IMR-90 (cell line): Measurements from ENCODE around the gene DOCK7. TPM values are rescaled to one million over a fixed set of nuclear protein-coding genes. Genes with fewer than 3 reads are reported as not detected.

ENCODE experiments used
- ATAC-seq: fragments of 200-7000 bp; cut with Tn5 transposase; 2 replicates; pipeline ENCODE4 v1.9.1; 2020; ENCODE audit warnings: low read depth, mild to moderate bottlenecking, moderate library complexity
- BruUV-seq: library from RNA; stranded (reverse); fragments of 400-500 nt; replicated peaks from 2 replicates; lab custom pipeline; 2021; lab: Mats Ljungman, UMichigan
- CTCF ChIA-PET: fragments of 300-600 bp; formaldehyde crosslinking; extraction: SDS; loops from one replicate; lab custom pipeline; 2021; ENCODE audit warnings: antibody characterized with exemption; lab: Yijun Ruan, JAX
- POLR2A ChIA-PET: fragments of 300-600 bp; sonication (Branson Sonifier 250); formaldehyde crosslinking; loops from one replicate; lab custom pipeline; 2022; ENCODE audit warnings: antibody characterized with exemption; ENCODE audit not compliant: unreplicated experiment; lab: Charles Lee
- DNase-seq: peaks from one replicate; pipeline ENCODE4 v3.0.0; 2013
- H2AFZ ChIP-seq: replicated peaks from 2 replicates; pipeline ENCODE3; 2013; ENCODE audit warnings: low read length, mild to moderate bottlenecking; ENCODE audit not compliant: poor library complexity
- H2AK5ac ChIP-seq: 2 replicates; pipeline ENCODE4 v1.6.1; 2013; ENCODE audit warnings: low read depth, low read length, inconsistent platforms
- H2AK9ac ChIP-seq: replicated peaks from 2 replicates; pipeline ENCODE3; 2013; ENCODE audit warnings: mild to moderate bottlenecking, low read depth, low read length, moderate library complexity; ENCODE audit not compliant: poor library complexity
- H2BK120ac ChIP-seq: 2 replicates; pipeline ENCODE4 v1.6.1; 2013; ENCODE audit warnings: low read depth, low read length, inconsistent platforms
- H2BK15ac ChIP-seq: 3 replicates; pipeline ENCODE4 v1.6.1; 2013; ENCODE audit warnings: low read depth, low read length, inconsistent platforms
- H2BK20ac ChIP-seq: 2 replicates; pipeline ENCODE4 v1.6.1; 2013; ENCODE audit warnings: low read depth, mild to moderate bottlenecking, inconsistent platforms, low read length, moderate library complexity
- H2BK5ac ChIP-seq: 2 replicates; pipeline ENCODE4 v1.6.1; 2013; ENCODE audit warnings: mild to moderate bottlenecking, low read depth, low read length, inconsistent platforms; ENCODE audit not compliant: poor library complexity, severe bottlenecking
- H3K14ac ChIP-seq: replicated peaks from 2 replicates; pipeline ENCODE4 v1.6.1; 2013; ENCODE audit warnings: low read depth, low read length, inconsistent platforms
- H3K18ac ChIP-seq: 2 replicates; pipeline ENCODE4 v1.6.1; 2013; ENCODE audit warnings: low read depth, low read length, control low read depth
- H3K23ac ChIP-seq: 2 replicates; pipeline ENCODE4 v1.6.1; 2013; ENCODE audit warnings: low read depth, low read length, inconsistent platforms
- H3K27ac ChIP-seq: 2 replicates; pipeline ENCODE4 v1.5.1; 2013; ENCODE audit warnings: mild to moderate bottlenecking, control low read depth, low read length; ENCODE audit not compliant: insufficient read depth
- H3K27me3 ChIP-seq: 2 replicates; pipeline ENCODE4 v1.6.1; 2013; ENCODE audit warnings: low read length; ENCODE audit not compliant: control insufficient read depth, insufficient read depth
- H3K36me3 ChIP-seq: 2 replicates; pipeline ENCODE4 v1.6.1; 2013; ENCODE audit warnings: low read length, mixed read lengths; ENCODE audit not compliant: control insufficient read depth, insufficient read depth
- H3K4ac ChIP-seq: 2 replicates; pipeline ENCODE4 v1.6.1; 2013; ENCODE audit warnings: low read depth, low read length, inconsistent platforms
- H3K4me1 ChIP-seq: 2 replicates; pipeline ENCODE4 v1.6.1; 2013; ENCODE audit warnings: low read length, mixed read lengths; ENCODE audit not compliant: control insufficient read depth, insufficient read depth
- H3K4me2 ChIP-seq: 2 replicates; pipeline ENCODE4 v1.6.1; 2013; ENCODE audit warnings: low read depth, mild to moderate bottlenecking, control low read depth, low read length, moderate library complexity
- H3K4me3 ChIP-seq: 2 replicates; pipeline ENCODE4 v1.5.1; 2013; ENCODE audit warnings: low read depth, mild to moderate bottlenecking, control low read depth, low read length, moderate library complexity; ENCODE audit not compliant: insufficient read depth
- H3K56ac ChIP-seq: 2 replicates; pipeline ENCODE4 v1.6.1; 2013; ENCODE audit warnings: low read length, inconsistent platforms; ENCODE audit not compliant: insufficient read depth; ENCODE audit errors: extremely low read depth
- H3K79me1 ChIP-seq, 2 experiments: 2 replicates each; pipeline ENCODE4 v1.6.1; 2013; ENCODE audit warnings: low read length in 2 of 2, inconsistent platforms in 1 of 2, low read depth in 1 of 2
- H3K9ac ChIP-seq: 2 replicates; pipeline ENCODE4 v1.6.1; 2013; ENCODE audit warnings: low read depth, low read length, control low read depth
- H3K9me1 ChIP-seq: 2 replicates; pipeline ENCODE4 v1.6.1; 2013; ENCODE audit warnings: low read length, inconsistent platforms; ENCODE audit not compliant: insufficient read depth
- H3K9me3 ChIP-seq: 2 replicates; pipeline ENCODE4 v1.6.1; 2013; ENCODE audit warnings: low read length; ENCODE audit not compliant: control insufficient read depth, insufficient read depth
- H4K20me1 ChIP-seq: 2 replicates; pipeline ENCODE4 v1.6.1; 2013; ENCODE audit warnings: low read length, inconsistent platforms; ENCODE audit not compliant: insufficient read depth
- H4K5ac ChIP-seq: 2 replicates; pipeline ENCODE4 v1.6.1; 2013; ENCODE audit warnings: mild to moderate bottlenecking, low read depth, low read length, control low read depth
- H4K8ac ChIP-seq, 2 experiments: 2 replicates each; pipeline ENCODE4 v1.6.1; 2013; ENCODE audit warnings: low read depth in 2 of 2, low read length in 2 of 2, control low read depth in 1 of 2, inconsistent platforms in 1 of 2
- H4K91ac ChIP-seq: 2 replicates; pipeline ENCODE4 v1.6.1; 2013; ENCODE audit warnings: low read depth, low read length, inconsistent platforms; ENCODE audit not compliant: insufficient read depth
- BHLHE40 ChIP-seq: fragments of 150-350 bp; IDR thresholded peaks from 2 replicates; pipeline ENCODE4 v1.6.1; 2016; ENCODE audit warnings: mild to moderate bottlenecking, low read depth, low read length
- CEBPB ChIP-seq: IDR thresholded peaks from 2 replicates; pipeline ENCODE4 v1.6.1; 2012; ENCODE audit warnings: low read depth, low read length, improper control_type of control experiment
- MAFK ChIP-seq: IDR thresholded peaks from 2 replicates; pipeline ENCODE4 v1.6.1; 2012; ENCODE audit warnings: low read depth, low read length, improper control_type of control experiment
- MAZ ChIP-seq: IDR thresholded peaks from 2 replicates; pipeline ENCODE4 v1.6.1; 2012; ENCODE audit warnings: low read depth, mild to moderate bottlenecking, low read length, improper control_type of control experiment, moderate library complexity, borderline replicate concordance
- MXI1 ChIP-seq: IDR thresholded peaks from 2 replicates; pipeline ENCODE4 v1.6.1; 2012; ENCODE audit warnings: low read depth, mild to moderate bottlenecking, low read length, moderate library complexity, borderline replicate concordance
- NFE2L2 ChIP-seq: fragments of 150-350 bp; IDR thresholded peaks from 2 replicates; pipeline ENCODE4 v1.6.1; 2016; ENCODE audit warnings: low read depth, mild to moderate bottlenecking, low read length
- POLR2A ChIP-seq: IDR thresholded peaks from 2 replicates; pipeline ENCODE4 v1.6.1; 2012; ENCODE audit warnings: mild to moderate bottlenecking, low read depth, low read length
- RAD21 ChIP-seq: IDR thresholded peaks from 2 replicates; pipeline ENCODE4 v1.6.1; 2012; ENCODE audit warnings: low read length, improper control_type of control experiment
- RCOR1 ChIP-seq: IDR thresholded peaks from 2 replicates; pipeline ENCODE4 v1.6.1; 2012; ENCODE audit warnings: mild to moderate bottlenecking, low read length, improper control_type of control experiment; ENCODE audit not compliant: insufficient replicate concordance
- SMC3 ChIP-seq: fragments of 150-350 bp; IDR thresholded peaks from 2 replicates; pipeline ENCODE4 v1.6.1; 2016; ENCODE audit warnings: low read depth, mild to moderate bottlenecking, antibody characterized with exemption, low read length, moderate library complexity
- WGBS, 2 experiments: methylation state at CpG; one replicate each; pipeline versions ENCODE4 v1.1.5 to v1.1.7; 2013; ENCODE audit warnings: missing lambda C conversion rate in 2 of 2; ENCODE audit not compliant: insufficient read length in 1 of 2; ENCODE audit errors: extremely low coverage in 2 of 2; 5-methylcytosine and 5-hydroxymethylcytosine counted together
- dilution Hi-C: fragments of 300-500 bp; cut with HindIII; formaldehyde crosslinking; loops from one replicate; pipeline ENCODE4 v1.14.3; 2018; ENCODE audit warnings: low sequenced_read_pairs; ENCODE audit not compliant: unreplicated experiment
- in situ Hi-C: fragments of 300-500 bp; cut with MboI; formaldehyde crosslinking; loops from 3 replicates; pipeline ENCODE4 v1.14.3; 2019; ENCODE audit warnings: low sequenced_read_pairs, inconsistent platforms, mixed read lengths
- intact Hi-C: fragments of 100-400 bp; cut with micrococcal nuclease; formaldehyde crosslinking; loops from 2 replicates; pipeline ENCODE4 v1.10.0; 2022
- polyA plus RNA-seq, 3 experiments: library from polyadenylated mRNA; depleted of rRNA; stranded (reverse); fragments of >200 nt; gene quantifications; 2 replicates each; pipeline ENCODE4 v1.2.3, GENCODE V29; 2012; ENCODE audit warnings: low replicate concordance in 1 of 3
- total RNA-seq: library from RNA; depleted of rRNA; stranded (reverse); fragments of >200 nt; gene quantifications from 2 replicates; pipeline ENCODE4 v1.2.3, GENCODE V29; 2012
- TF ChIP-seq, protein P1 (sequence below): conservative IDR thresholded peaks from 2 replicates; pipeline ENCODE4 v1.5.1; 2012; ENCODE audit warnings: mild to moderate bottlenecking, low read depth, low read length, improper control_type of control experiment
- TF ChIP-seq, protein P2 (sequence below): fragments of 150-350 bp; IDR thresholded peaks from 2 replicates; pipeline ENCODE4 v1.6.1; 2016; ENCODE audit warnings: low read depth, mild to moderate bottlenecking, low read length, moderate library complexity, borderline replicate concordance

DOCK7 gene
- total and polyA plus RNA-seq, 2 of the 4 experiments (the other 2 are of a cell fraction): 38.0 to 97.7 TPM

GRCh38 chr1:62716397-62716796, 28.2 kb upstream of the DOCK7 start:
- CTCF ChIA-PET: interaction anchor here (0.6 kb wide), 1 partner anchor 11 kb away, joined by 3 read pairs; no protein-coding TSS in a partner anchor
- no CpG with 5 or more reads among the region's 3 CpGs for WGBS, 2 experiments
- H2BK15ac ChIP-seq: no peak overlapping the region

More at GRCh38 chr1:62716397-62716796, 28.2 kb upstream of the DOCK7 start:
- Histone ChIP-seq H3K9me3 (no peaks in the 10 kb centered on the region), H3K18ac (no peak overlapping the region), H3K27me3 (no peaks in the 10 kb centered on the region), H4K20me1 (no peaks in the 10 kb centered on the region), H2BK5ac (no peak overlapping the region), H3K9me1 (0 out of 2 replicates have a peak, but pooled peaks cover 2% of the 10 kb centered on the region), H3K79me1 (no peaks in the 10 kb centered on the region), H3K56ac (no peak overlapping the region), H3K36me3 (no peaks in the 10 kb centered on the region), H3K4ac (no peak overlapping the region), H2AFZ (no peak overlapping the region), H3K4me1 (no peaks in the 10 kb centered on the region), H4K8ac (no peak overlapping the region), H2AK5ac (no peak overlapping the region), H3K4me3 (no peak overlapping the region), H3K4me2 (no peak overlapping the region), H3K14ac (no peak overlapping the region), H3K27ac (no peak overlapping the region), H4K91ac (no peak overlapping the region), H2AK9ac (no peak overlapping the region), H2BK120ac (no peak overlapping the region), H4K5ac (no peak overlapping the region), H2BK20ac (no peak overlapping the region), H3K23ac (no peak overlapping the region), H3K9ac (no peak overlapping the region)
- intact Hi-C loops: no loop called here
- no peak for TF ChIP-seq BHLHE40
- no peak for TF ChIP-seq MAZ
- TF ChIP-seq CEBPB: no peak
- TF ChIP-seq RCOR1: no peak
- TF ChIP-seq SMC3: no peak
- TF ChIP-seq, protein P1, sequence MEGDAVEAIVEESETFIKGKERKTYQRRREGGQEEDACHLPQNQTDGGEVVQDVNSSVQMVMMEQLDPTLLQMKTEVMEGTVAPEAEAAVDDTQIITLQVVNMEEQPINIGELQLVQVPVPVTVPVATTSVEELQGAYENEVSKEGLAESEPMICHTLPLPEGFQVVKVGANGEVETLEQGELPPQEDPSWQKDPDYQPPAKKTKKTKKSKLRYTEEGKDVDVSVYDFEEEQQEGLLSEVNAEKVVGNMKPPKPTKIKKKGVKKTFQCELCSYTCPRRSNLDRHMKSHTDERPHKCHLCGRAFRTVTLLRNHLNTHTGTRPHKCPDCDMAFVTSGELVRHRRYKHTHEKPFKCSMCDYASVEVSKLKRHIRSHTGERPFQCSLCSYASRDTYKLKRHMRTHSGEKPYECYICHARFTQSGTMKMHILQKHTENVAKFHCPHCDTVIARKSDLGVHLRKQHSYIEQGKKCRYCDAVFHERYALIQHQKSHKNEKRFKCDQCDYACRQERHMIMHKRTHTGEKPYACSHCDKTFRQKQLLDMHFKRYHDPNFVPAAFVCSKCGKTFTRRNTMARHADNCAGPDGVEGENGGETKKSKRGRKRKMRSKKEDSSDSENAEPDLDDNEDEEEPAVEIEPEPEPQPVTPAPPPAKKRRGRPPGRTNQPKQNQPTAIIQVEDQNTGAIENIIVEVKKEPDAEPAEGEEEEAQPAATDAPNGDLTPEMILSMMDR: no peak
- no peak for TF ChIP-seq NFE2L2
- no peak for TF ChIP-seq MXI1
- TF ChIP-seq POLR2A: no peak
- no peak for TF ChIP-seq RAD21
- no peak for TF ChIP-seq MAFK
- TF ChIP-seq, protein P2, sequence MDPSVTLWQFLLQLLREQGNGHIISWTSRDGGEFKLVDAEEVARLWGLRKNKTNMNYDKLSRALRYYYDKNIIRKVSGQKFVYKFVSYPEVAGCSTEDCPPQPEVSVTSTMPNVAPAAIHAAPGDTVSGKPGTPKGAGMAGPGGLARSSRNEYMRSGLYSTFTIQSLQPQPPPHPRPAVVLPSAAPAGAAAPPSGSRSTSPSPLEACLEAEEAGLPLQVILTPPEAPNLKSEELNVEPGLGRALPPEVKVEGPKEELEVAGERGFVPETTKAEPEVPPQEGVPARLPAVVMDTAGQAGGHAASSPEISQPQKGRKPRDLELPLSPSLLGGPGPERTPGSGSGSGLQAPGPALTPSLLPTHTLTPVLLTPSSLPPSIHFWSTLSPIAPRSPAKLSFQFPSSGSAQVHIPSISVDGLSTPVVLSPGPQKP: no peak
- in situ Hi-C loops: no loop called here
- dilution Hi-C loops: no loop called here
- DNase-seq (no peak), ATAC-seq (no peak)
- BruUV-seq: no TSS peak
- POLR2A ChIA-PET: no interaction called here
